Activated naive CD8-positive, alpha-beta T cell treated with anti-CD3 and anti-CD28 coated beads, Interleukin-2, amount 10 ng/mL, durations not matched to agents 7 days and 5 days (primary cell): ENCODE results near the gene GRPEL1. TPM values are rescaled to one million over a fixed set of nuclear protein-coding genes. Genes with fewer than 3 reads are reported as not detected.

Experiments used
- ATAC-seq: fragments of 150-1000 bp; cut with Tn5 transposase; one replicate; pipeline ENCODE4 v1.10.0; 2021; ENCODE audit warnings: low read depth, moderate library complexity
- POLR2A ChIA-PET: fragments of 350-600 bp; sonication (Branson Sonifier 250); formaldehyde crosslinking; loops from one replicate; lab custom pipeline; 2021; ENCODE audit warnings: antibody characterized with exemption; lab: Charles Lee
- DNase-seq: peaks from one replicate; pipeline ENCODE4 v3.0.0; 2021
- H3K27ac Mint-ChIP-seq: one replicate; pipeline ENCODE4 v1.8.0; 2022; ENCODE audit warnings: mild to moderate bottlenecking, mixed read lengths
- H3K27me3 Mint-ChIP-seq: one replicate; pipeline ENCODE4 v1.8.0; 2022; ENCODE audit warnings: mild to moderate bottlenecking, moderate library complexity, mixed read lengths
- H3K36me3 Mint-ChIP-seq: one replicate; pipeline ENCODE4 v1.8.0; 2021; ENCODE audit warnings: mild to moderate bottlenecking, mixed read lengths
- H3K4me1 Mint-ChIP-seq: one replicate; pipeline ENCODE4 v1.8.0; 2021; ENCODE audit warnings: mixed read lengths
- H3K4me3 Mint-ChIP-seq: one replicate; pipeline ENCODE4 v1.8.0; 2022; ENCODE audit warnings: mild to moderate bottlenecking, moderate library complexity, mixed read lengths
- H3K9me3 Mint-ChIP-seq: one replicate; pipeline ENCODE4 v1.8.0; 2021; ENCODE audit warnings: mixed read lengths
- total RNA-seq, 2 experiments: library from RNA; stranded (reverse); gene quantifications; one replicate each; pipeline ENCODE4 v1.2.3, GENCODE V29; 2021

Gene GRPEL1
- total RNA-seq, result 10 to 100 TPM; 36.3 to 37.9 TPM

- Mint-ChIP-seq H3K9me3 (no peaks in the 10 kb centered on the region), H3K4me1 (peaks cover 32% of the 10 kb centered on the region), H3K27ac (peak within 1 kb of the TSS; percentile 94), H3K4me3 (peak within 1 kb of the TSS; percentile 96), H3K36me3 (peaks cover 17% of the 10 kb centered on the region), H3K27me3 (peaks cover 6% of the 10 kb centered on the region)
- ATAC-seq, result peak; percentile 96
- POLR2A ChIA-PET, result interaction anchor here (0.7 to 5.1 kb wide), 26 partner anchors 9 to 425 kb away, joined by 3 to 101 read pairs (median 4); partner anchors contain the start of genes BLOC1S4, TADA2B and TBC1D14
- peak; percentile 100 for DNase-seq
Observed at GRCh38 chr4:7067452-7068278, at the start of gene GRPEL1. Gene GRPEL1, minus strand, starts transcription at chr4:7068064. Its CDS starts 32 bp downstream, at chr4:7068032.

GRCh38 chr4:7116705-7117104 lies 48.8 kb upstream of the GRPEL1 start:
- DNase-seq (no peak), ATAC-seq (no peak)
- peaks cover 6% of the 10 kb centered on the region for H3K27me3 Mint-ChIP-seq
- H3K4me1 Mint-ChIP-seq, result no peaks in the 10 kb centered on the region
- no peak overlapping the region for H3K4me3 Mint-ChIP-seq
- H3K27ac Mint-ChIP-seq, result no peak overlapping the region
- no peaks in the 10 kb centered on the region for H3K36me3 Mint-ChIP-seq
- peaks cover 9% of the 10 kb centered on the region for H3K9me3 Mint-ChIP-seq
- POLR2A ChIA-PET, result no interaction called here

DNA sequence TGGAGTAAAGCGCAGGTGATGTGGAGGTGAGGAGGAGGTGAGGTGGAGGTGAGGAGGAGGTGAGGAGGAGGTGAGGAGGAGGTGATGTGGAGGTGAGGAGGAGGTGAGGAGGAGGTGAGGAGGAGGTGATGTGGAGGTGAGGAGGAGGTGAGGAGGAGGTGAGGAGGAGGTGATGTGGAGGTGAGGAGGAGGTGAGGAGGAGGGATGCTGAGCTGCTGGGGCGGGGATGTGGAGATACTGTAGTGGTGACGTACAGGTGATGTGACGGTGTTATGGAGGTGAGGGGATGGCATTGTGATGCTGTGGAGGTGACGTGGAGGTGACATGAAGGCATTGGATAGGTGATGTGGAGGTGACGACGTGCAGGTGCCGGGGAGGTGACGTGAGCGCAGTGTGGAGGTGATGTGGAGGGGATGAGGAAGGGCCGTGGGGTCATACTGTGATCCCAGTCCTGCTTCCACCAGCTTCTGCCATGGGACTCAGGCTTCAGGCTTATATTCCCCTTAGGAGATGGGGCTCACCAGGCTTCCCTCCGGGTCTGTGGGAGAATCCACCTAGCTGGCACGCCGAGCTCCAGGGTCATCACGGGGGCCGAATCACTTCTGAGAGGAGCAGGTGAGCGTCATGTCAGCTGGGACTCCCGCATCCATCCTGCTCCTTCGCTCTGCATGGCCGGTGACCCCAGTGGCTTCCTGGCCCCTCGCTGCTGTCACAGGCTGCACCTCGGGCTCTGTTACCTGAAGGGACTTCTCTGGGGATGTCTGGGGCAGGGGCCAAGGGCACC lies 47.9 kb upstream of the GRPEL1 start:
- H3K4me1 Mint-ChIP-seq, result no peaks in the 10 kb centered on the region
- H3K27ac Mint-ChIP-seq, result no peak overlapping the region
- no peaks in the 10 kb centered on the region for H3K36me3 Mint-ChIP-seq
- no peak overlapping the region for H3K4me3 Mint-ChIP-seq
- DNase-seq, result no peak
- POLR2A ChIA-PET, result no interaction called here
- H3K27me3 Mint-ChIP-seq, result peaks cover 6% of the 10 kb centered on the region
- H3K9me3 Mint-ChIP-seq, result peaks cover 9% of the 10 kb centered on the region
- ATAC-seq, result no peak

DNA sequence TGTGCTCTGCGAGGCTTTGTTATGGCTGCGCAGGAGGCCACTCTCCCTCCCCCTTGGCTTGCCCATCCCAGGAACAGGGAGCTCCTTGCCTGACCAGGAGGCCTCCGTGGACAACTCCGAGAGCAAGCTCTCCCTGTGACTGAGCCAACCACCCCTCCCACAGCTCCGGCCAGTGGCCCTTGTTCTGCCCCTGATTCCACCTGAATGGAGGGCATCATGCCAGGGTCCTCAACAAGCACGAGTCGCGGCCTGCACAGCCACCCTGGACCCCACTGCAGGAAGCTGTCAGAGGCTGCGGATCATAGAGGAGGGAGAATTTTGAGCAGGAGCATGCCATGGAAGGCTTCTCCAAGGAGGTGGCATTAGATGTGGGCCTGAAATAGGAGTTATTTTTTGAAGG lies 44.8 kb upstream of the GRPEL1 start:
- no peak for ATAC-seq
- Mint-ChIP-seq H3K9me3 (peaks cover 3% of the 10 kb centered on the region), H3K27me3 (peaks cover 3% of the 10 kb centered on the region), H3K36me3 (no peaks in the 10 kb centered on the region), H3K4me1 (no peaks in the 10 kb centered on the region), H3K4me3 (no peak overlapping the region), H3K27ac (no peak overlapping the region)
- POLR2A ChIA-PET, result no interaction called here
- no peak for DNase-seq

DNA sequence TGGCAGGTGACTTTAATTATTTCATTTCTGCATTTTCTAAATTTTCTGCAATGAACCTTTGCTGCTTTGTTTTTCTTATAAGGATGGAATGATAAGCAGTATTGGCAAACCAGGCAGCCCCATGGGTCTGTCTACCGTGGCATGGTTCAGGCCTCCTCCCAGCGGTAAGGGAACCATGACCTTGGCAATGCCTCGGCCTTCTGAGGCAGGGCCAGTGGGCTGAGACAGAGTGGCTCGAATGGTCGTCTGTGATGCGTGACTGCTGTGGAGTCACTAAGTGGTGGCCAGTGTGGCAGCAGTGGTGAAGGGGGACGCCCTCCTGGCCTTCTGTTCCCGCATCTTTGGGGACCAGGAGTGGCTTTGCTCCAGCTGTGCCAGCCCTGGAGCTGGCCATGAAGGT lies 43.6 kb upstream of the GRPEL1 start:
- ATAC-seq, result no peak
- no peak overlapping the region for H3K27ac Mint-ChIP-seq

GRCh38 chr4:7110546-7110945 lies 42.7 kb upstream of the GRPEL1 start:
- Mint-ChIP-seq H3K4me1 (no peaks in the 10 kb centered on the region), H3K36me3 (no peaks in the 10 kb centered on the region), H3K4me3 (no peak overlapping the region), H3K9me3 (peaks cover 3% of the 10 kb centered on the region), H3K27ac (no peak overlapping the region), H3K27me3 (peaks cover 2% of the 10 kb centered on the region)
- no peak for DNase-seq
- POLR2A ChIA-PET, result no interaction called here
- ATAC-seq, result no peak

More for the DNA sequence above, 43.6 kb upstream of the GRPEL1 start:
- Mint-ChIP-seq H3K36me3 (no peaks in the 10 kb centered on the region), H3K4me3 (no peak overlapping the region), H3K27me3 (no peaks in the 10 kb centered on the region), H3K9me3 (peaks cover 3% of the 10 kb centered on the region), H3K4me1 (no peaks in the 10 kb centered on the region)
- no peak for DNase-seq
- POLR2A ChIA-PET, result no interaction called here

DNA sequence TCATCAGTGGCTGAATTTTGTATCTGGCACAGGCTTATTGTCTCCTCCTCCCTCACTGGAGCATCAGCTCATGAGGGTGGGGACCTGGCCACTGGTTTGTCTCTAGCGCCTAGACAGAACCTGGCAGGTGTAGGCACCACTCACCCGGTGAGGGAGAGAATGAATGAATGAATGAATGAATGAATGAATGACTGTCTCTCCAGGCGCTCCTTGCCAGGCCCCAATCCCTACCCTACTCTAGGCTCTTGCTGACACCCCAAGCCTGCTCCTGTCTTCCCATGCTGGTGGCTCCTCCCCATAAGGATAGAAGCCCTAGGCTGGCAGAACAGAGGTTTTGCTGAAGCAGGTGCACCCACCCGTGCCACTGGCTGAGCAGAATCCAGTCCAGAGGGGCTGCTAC lies 41.3 kb upstream of the GRPEL1 start:
- Mint-ChIP-seq H3K27me3 (peaks cover 10% of the 10 kb centered on the region), H3K36me3 (no peaks in the 10 kb centered on the region), H3K9me3 (peaks cover 3% of the 10 kb centered on the region), H3K4me3 (no peak overlapping the region), H3K27ac (no peak overlapping the region), H3K4me1 (no peaks in the 10 kb centered on the region)
- ATAC-seq (no peak), DNase-seq (no peak)
- POLR2A ChIA-PET, result no interaction called here

DNA sequence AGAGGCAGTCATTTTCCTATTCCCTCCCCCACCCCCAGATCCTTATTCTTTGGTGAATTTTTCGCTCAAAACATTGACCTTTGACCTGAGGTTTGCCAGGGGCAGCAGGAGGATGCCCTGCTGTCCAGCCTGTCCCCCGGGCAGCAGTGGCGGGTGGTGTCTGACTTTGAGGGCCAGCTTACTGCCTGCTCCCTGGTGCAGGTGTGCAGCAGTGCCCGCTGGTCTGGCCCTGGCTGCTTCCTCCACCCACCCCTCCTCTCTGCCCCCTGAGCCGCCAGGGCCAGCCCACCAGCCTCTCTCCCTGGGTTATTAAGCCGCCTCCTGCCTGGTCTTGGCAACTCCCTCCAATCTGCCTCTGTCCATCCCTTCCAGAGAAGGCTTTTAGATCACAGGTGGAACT lies 40.8 kb upstream of the GRPEL1 start:
- peaks cover 10% of the 10 kb centered on the region for H3K27me3 Mint-ChIP-seq
- POLR2A ChIA-PET, result no interaction called here
- no peak for ATAC-seq
- H3K4me1 Mint-ChIP-seq, result no peaks in the 10 kb centered on the region
- no peak overlapping the region for H3K4me3 Mint-ChIP-seq
- no peak for DNase-seq
- no peaks in the 10 kb centered on the region for H3K36me3 Mint-ChIP-seq
- peaks cover 3% of the 10 kb centered on the region for H3K9me3 Mint-ChIP-seq
- no peak overlapping the region for H3K27ac Mint-ChIP-seq

DNA sequence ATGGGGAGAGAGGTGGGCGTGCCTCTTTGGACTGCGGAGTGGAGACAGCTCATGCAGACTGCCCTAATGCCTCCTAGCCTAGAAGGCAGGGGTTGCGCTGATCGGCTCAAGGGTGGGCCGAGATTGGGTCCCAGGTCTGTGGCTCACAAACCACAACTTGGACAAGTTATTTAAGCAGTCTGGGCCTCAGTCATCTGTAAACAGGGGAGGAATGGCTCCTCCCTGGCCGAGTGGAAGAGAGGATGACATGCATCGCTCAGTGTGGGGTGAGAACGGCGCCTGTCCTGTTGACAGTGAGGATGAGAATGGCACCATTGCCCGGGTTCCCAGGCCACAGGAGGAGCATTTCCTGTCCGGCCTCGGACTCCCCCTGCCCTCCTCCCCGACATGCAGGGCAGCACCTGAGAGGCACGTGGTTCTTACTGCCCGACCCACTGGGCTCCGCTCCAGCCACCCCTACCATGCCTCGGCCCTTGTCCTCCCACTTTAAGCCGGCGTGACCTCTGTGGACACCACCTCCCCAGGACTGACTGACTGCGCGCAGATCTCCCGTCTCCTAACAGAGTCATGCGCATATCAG lies 40.3 kb upstream of the GRPEL1 start:
- Mint-ChIP-seq H3K4me3 (no peak overlapping the region), H3K27ac (no peak overlapping the region), H3K27me3 (peaks cover 10% of the 10 kb centered on the region), H3K36me3 (no peaks in the 10 kb centered on the region), H3K9me3 (peaks cover 3% of the 10 kb centered on the region), H3K4me1 (peaks cover 3% of the 10 kb centered on the region)
- POLR2A ChIA-PET, result no interaction called here
- DNase-seq, result no peak
- no peak for ATAC-seq

GRCh38 chr4:7107166-7107905 lies 39.5 kb upstream of the GRPEL1 start:
- H3K9me3 Mint-ChIP-seq, result peaks cover 3% of the 10 kb centered on the region
- H3K27ac Mint-ChIP-seq, result no peak overlapping the region
- H3K4me1 Mint-ChIP-seq, result peaks cover 5% of the 10 kb centered on the region
- peaks cover 10% of the 10 kb centered on the region for H3K27me3 Mint-ChIP-seq
- POLR2A ChIA-PET, result no interaction called here
- no peak for DNase-seq
- ATAC-seq, result no peak
- H3K4me3 Mint-ChIP-seq, result no peak overlapping the region
- no peaks in the 10 kb centered on the region for H3K36me3 Mint-ChIP-seq

- peaks cover 13% of the 10 kb centered on the region for H3K27me3 Mint-ChIP-seq
- no peak overlapping the region for H3K27ac Mint-ChIP-seq
- peaks cover 3% of the 10 kb centered on the region for H3K9me3 Mint-ChIP-seq
- no peak for ATAC-seq
- POLR2A ChIA-PET, result interaction anchor here (1.6 kb wide), 1 partner anchor 37 kb away, joined by 5 read pairs; the partner anchor contains the start of gene GRPEL1
- H3K4me1 Mint-ChIP-seq, result peaks cover 10% of the 10 kb centered on the region
- H3K36me3 Mint-ChIP-seq, result no peaks in the 10 kb centered on the region
- DNase-seq, result no peak
- H3K4me3 Mint-ChIP-seq, result no peak overlapping the region
Observed at GRCh38 chr4:7105276-7105675, 37.4 kb upstream of the GRPEL1 start.

DNA sequence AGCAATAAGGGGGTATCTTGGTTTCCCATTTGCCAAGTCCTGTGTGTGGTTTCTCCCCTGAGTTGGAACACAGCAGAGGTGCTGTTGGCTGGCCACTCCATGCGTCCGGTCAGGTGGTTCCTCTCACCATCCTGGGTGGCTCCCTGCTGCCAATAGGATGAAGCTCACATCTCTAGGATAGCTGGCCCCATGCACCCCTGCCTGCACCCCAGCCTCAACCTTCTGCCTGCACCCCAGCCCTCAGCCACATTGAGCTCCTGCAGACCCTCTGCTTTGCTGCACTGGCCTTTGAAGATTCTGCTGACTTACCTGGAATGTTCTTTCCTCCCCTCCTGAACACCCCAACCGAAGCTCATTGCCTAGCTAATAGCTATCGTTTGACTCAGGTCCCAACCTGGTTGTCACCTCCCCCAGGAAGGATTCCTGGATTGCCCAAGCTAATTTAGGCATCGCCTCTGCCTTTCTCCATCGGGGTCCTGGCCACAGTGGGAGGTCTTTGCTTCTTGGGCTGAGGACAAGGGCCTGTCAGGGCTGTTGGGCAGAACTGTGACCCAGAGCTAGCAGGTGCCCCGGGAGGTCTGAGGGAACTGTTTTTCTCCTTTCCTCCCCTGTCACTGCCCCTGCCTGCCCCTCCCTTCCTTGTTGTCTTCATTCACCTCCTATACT lies 36.6 kb upstream of the GRPEL1 start:
- Mint-ChIP-seq H3K27ac (no peak overlapping the region), H3K36me3 (no peaks in the 10 kb centered on the region), H3K27me3 (peaks cover 13% of the 10 kb centered on the region), H3K4me1 (peaks cover 10% of the 10 kb centered on the region), H3K4me3 (no peak overlapping the region), H3K9me3 (no peaks in the 10 kb centered on the region)
- DNase-seq (no peak), ATAC-seq (no peak)
- POLR2A ChIA-PET, result interaction anchor here (1.6 kb wide), 1 partner anchor 36 kb away, joined by 5 read pairs; the partner anchor contains the start of gene GRPEL1
